Lung (tissue), 12 donors: ENCODE measurements around the gene NFASC. TPM values are rescaled to one million over a fixed set of nuclear protein-coding genes. Genes with fewer than 3 reads are reported as not detected.

Experiments
- ATAC-seq: fragments of 200-7000 bp; cut with Tn5 transposase; one replicate; pipeline ENCODE4 v1.9.1; 2020; ENCODE audit warnings: moderate number of reproducible peaks; ENCODE audit not compliant: insufficient read depth, low FRiP score
- DNase-seq, 3 donors: peaks; one replicate each; pipeline ENCODE4 v3.0.0-alpha.2; 2013 to 2017
- H3K27ac ChIP-seq, 2 donors: one replicate each; pipeline ENCODE4 v1.5.1; 2013; ENCODE audit warnings: mild to moderate bottlenecking in 2 of 2, moderate library complexity in 2 of 2, control low read depth in 1 of 2, inconsistent platforms in 1 of 2, low read depth in 1 of 2, low read length in 1 of 2
- H3K27me3 ChIP-seq, 3 donors: one replicate each; pipeline ENCODE4 v1.5.1; 2013; ENCODE audit warnings: low read length in 2 of 3; ENCODE audit not compliant: control insufficient read depth in 3 of 3, insufficient read depth in 3 of 3
- H3K36me3 ChIP-seq, 4 donors: one replicate each; pipeline ENCODE4 v1.5.1; 2013; ENCODE audit warnings: low read length in 4 of 4, mild to moderate bottlenecking in 1 of 4, moderate library complexity in 1 of 4; ENCODE audit not compliant: control insufficient read depth in 4 of 4, insufficient read depth in 4 of 4
- H3K4me1 ChIP-seq, 5 donors: one replicate each; pipeline ENCODE4 v1.5.1; 2013; ENCODE audit warnings: low read length in 5 of 5, mild to moderate bottlenecking in 2 of 5, moderate library complexity in 1 of 5; ENCODE audit not compliant: control insufficient read depth in 5 of 5, insufficient read depth in 5 of 5
- H3K4me3 ChIP-seq: one replicate; pipeline ENCODE4 v1.5.1; 2013; ENCODE audit warnings: mild to moderate bottlenecking, control low read depth, moderate library complexity
- H3K9ac ChIP-seq, 2 donors: one replicate each; pipeline ENCODE4 v1.5.1; 2013; ENCODE audit warnings: low read length in 2 of 2, control low read depth in 1 of 2; ENCODE audit not compliant: insufficient read depth in 1 of 2
- H3K9me3 ChIP-seq, 4 donors: one replicate each; pipeline ENCODE4 v1.5.1; 2013; ENCODE audit warnings: low read length in 3 of 4, mild to moderate bottlenecking in 1 of 4, moderate library complexity in 1 of 4; ENCODE audit not compliant: control insufficient read depth in 4 of 4, insufficient read depth in 3 of 4
- CTCF ChIP-seq: IDR thresholded peaks from 2 replicates; pipeline ENCODE4 v1.5.1; 2012; ENCODE audit warnings: mild to moderate bottlenecking; ENCODE audit errors: control extremely low read depth, extremely low read depth
- WGBS, 2 donors: extraction: QIAGEN DNeasy Blood & Tissue Kit; methylation state at CpG; one replicate each; pipeline ENCODE4 v1.1.7; 2013; 5-methylcytosine and 5-hydroxymethylcytosine counted together
- polyA plus RNA-seq, 2 donors: library from polyadenylated mRNA; stranded (reverse); fragments of 200-250 nt; gene quantifications; one replicate each; pipeline ENCODE4 v1.2.1, GENCODE V29; 2013
- total RNA-seq, 2 donors: library from RNA; depleted of rRNA in 1 of 2; stranded (reverse); fragments of >200 nt in 1 of 2; gene quantifications; one replicate each; pipeline ENCODE4 v1.2.1, GENCODE V29; 2014 to 2021
- donor health status: control.
- donor health status: control.
- donor health status: Bipolar disorder and iron deficiency.
- donor health status: healthy.
- donor health status: DM: yes; HTN: yes; CAD: no.

NFASC gene
- total and polyA plus RNA-seq, 4 donors, result 1.8 to 11.2 (median 3.8) TPM

- H3K27me3 ChIP-seq, result peaks cover 0 to 6% (median 0%) of the 10 kb centered on the region in 3 donors
- H3K36me3 ChIP-seq, result no peaks in the 10 kb centered on the region
- no peaks in the 10 kb centered on the region for H3K4me1 ChIP-seq
- no peak overlapping the region for H3K27ac ChIP-seq
- no peak overlapping the region for H3K4me3 ChIP-seq
- peaks cover 0 to 5% (median 0%) of the 10 kb centered on the region in 4 donors for H3K9me3 ChIP-seq
- ATAC-seq, result no peak
- no peak for TF ChIP-seq CTCF
- DNase-seq, result no peak
- WGBS, 2 donors, result 66 to 74% methylated on average over 11 of the region's 11 CpGs
- H3K9ac ChIP-seq, result no peak overlapping the region
Measured at GRCh38 chr1:204991342-204991844, 120.7 kb downstream of the NFASC start.

GRCh38 chr1:204992201-204992997 lies 121.7 kb downstream of the NFASC start:
- Histone ChIP-seq H3K27ac (peak overlapping the region in 1 of 2 donors; percentile 23), H3K9me3 (peaks cover 0 to 5% (median 0%) of the 10 kb centered on the region in 4 donors), H3K9ac (no peak overlapping the region), H3K36me3 (no peaks in the 10 kb centered on the region), H3K27me3 (peaks cover 0 to 6% (median 0%) of the 10 kb centered on the region in 3 donors), H3K4me1 (peaks cover 0 to 2% (median 0%) of the 10 kb centered on the region in 5 donors), H3K4me3 (no peak overlapping the region)
- 22 to 51% methylated on average over 13 of the region's 13 CpGs for WGBS, 2 donors
- TF ChIP-seq CTCF, result no peak
- no peak for DNase-seq
- no peak for ATAC-seq

- TF ChIP-seq CTCF, result no peak
- Histone ChIP-seq H3K9me3 (peaks cover 0 to 5% (median 0%) of the 10 kb centered on the region in 4 donors), H3K4me1 (peaks cover 0 to 8% (median 0%) of the 10 kb centered on the region in 5 donors), H3K27me3 (peaks cover 0 to 6% (median 0%) of the 10 kb centered on the region in 3 donors), H3K36me3 (no peaks in the 10 kb centered on the region), H3K9ac (no peak overlapping the region), H3K4me3 (no peak overlapping the region), H3K27ac (no peak overlapping the region)
- DNase-seq (no peak), ATAC-seq (no peak)
- WGBS, 2 donors, result 87 to 88% methylated on average over 10 of the region's 10 CpGs
Measured at GRCh38 chr1:204992998-204993314, 122.3 kb downstream of the NFASC start.
